GM18519 (cell line): Measurements from ENCODE around the gene AGK.
"Not testable (repeated sequence)": the region's sequence is repeated elsewhere in the genome, so short reads cannot be mapped to it uniquely, and the experiment has no call there.

Source experiments
- ATAC-seq: cut with Tn5 transposase; IDR thresholded peaks from one replicate; pipeline ENCODE4 v1.9.1; 2021; ENCODE audit warnings: mild to moderate bottlenecking, moderate library complexity; ENCODE audit not compliant: unreplicated experiment, low FRiP score

The AGK gene

DNA sequence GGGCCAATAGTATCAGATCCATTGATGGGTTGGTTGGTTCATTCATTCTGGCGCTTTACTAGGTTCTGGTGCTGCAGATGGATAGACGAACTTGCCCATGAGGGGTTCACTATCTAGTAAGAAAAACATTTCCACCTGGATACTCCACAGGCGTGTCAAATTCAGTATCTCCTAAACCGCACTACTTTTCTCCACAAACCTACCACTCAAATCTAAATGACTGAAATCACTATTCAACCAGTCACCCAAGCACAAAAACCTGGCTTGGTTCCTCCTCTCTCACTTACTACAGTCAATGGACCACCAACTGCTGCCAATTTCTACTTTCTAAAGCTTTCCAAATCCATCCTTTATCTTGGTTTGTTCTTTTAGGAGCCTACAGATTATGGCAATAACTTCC lies 572 bp downstream of the AGK start:
- ATAC-seq = no peak

DNA sequence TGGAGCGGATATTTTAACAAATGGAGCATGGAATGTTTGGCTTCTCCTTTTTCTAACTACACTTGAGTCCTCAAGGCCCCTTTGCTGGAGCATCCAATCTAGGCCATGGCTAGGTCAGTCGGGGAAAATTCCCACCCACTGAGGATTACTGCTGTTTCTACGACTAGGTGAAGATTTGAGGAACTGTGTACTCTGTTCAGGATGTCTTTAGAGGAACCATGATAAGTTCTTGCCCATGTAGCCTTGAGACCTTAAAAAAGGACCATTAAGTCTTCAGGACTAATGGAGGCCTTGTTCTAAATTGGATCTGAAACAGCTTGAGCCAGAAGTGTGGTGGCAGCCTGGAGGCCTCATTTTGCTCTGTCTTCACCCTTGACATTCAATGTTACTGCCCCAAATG lies 6.2 kb downstream of the AGK start:
- no peak for ATAC-seq

DNA sequence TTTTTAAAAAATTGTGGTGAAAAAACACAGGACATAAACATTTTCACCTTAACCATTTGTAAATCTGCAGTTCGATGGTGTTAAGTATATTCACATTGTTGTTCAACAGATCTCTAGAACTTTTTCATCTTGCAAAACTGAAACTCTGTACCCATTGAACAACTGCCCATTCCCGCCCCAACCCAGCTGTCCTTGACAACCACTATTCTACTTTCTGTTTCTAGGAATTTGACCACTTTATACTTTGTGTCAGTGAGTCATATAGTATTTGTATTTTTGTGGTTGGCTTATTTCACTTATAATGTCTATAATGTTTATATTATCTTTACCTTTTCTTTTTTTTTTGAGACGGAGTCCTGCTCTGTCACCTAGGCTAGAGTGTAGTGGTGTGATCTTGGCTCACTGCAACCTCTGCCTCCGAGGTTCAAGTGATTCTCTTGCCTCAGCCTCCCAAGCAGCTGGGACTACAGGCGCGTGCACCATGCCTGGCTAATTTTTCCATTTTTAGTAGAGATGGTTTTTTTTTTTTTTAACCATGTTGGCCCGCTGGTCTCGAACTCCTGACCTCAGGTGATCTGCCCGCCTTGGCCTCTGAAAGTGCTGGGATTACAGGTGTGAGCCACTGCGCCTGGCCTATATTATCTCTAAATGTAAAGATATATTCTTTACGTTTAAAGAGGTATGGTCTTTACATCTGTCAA lies 6.8 kb downstream of the AGK start:
- ATAC-seq = not testable (repeated sequence)

DNA sequence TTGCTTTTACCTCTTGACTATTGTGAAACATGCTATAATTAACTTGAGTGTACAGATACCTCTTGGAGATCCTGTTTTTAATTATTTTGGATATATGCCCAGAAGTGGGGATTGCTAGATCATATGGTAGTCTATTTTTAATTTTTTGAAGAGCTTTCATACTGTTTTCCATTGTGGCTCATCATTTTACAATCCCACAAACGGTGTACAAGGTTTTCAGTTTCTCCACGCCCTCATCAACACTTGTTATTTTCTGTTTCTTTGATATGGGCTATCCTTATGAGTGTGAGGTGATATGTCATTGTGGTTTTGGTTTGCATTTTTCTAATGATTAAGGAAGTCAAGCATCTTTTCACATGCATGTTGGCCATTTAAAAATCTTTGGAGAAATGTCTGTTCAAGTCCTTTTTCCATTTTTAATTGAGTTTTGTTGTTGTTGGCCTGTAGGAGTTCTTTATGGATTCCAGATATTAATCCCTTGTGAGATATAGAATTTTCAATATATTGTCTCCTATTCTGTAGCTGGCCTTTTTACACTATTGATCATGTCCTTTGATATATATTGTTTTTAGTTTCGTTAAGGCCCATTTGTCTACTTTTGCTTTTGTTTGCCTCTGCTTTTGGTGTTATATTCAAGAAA lies 7.5 kb downstream of the AGK start:
- peak; percentile 54 for ATAC-seq

DNA sequence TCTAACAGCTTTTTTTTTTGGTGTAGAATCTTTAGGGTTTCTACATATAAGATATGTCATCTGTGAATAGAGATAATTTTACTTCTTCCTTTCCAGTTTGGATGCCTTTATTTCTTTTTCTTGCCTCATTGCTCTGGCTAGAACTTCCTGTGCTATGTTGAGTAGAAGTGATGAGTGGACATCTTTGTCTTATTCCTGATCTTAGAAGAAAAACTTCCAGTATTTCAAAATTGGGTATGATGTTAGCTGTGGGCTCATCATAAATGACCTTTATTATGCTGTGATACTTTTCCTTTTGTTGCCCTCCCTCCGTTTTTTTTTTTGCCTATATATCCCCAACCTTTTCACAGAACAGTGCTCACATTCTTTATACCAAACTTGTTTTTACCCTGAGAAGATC lies 8.8 kb downstream of the AGK start:
- ATAC-seq = no peak

DNA sequence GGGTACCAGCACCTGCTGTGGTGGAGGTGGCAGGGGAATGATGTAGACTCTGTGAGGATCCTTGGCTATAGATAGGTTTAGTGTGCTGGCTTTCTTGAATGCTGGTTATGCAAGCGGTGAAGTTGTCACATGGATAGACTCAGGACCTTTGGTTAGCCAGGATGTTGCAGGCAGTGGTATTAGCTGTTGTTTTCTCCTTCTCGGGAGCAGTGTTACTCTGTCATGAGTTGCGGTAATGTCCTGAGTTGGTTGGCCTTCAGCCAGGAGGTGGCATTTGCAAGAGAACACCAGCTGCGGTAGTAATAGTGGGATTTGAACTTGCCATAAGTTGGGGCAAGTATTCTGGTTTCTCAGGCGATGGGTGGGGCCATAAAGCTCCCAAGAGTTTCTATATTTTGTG lies 10.8 kb downstream of the AGK start:
- no peak for ATAC-seq

DNA sequence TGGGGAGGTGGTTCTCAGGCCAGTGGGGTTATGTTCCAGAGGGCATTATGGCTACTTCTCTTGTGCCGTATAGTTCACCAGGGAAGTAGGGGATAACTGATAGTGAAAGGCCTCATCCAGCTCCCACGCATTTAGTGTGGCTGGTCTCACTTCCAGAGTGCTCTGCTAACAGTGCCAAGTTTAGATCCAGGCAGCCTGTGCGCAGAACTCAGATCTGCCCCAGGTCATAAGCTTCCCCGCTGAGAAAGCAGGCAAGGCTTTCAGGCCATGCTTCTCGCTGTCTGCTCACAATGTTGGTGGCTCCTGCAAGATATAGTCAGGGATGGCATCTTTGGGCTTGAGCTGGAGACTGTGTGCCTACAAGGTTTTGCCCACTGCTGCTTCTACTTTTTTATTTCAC lies 11.3 kb downstream of the AGK start:
- no peak for ATAC-seq

DNA sequence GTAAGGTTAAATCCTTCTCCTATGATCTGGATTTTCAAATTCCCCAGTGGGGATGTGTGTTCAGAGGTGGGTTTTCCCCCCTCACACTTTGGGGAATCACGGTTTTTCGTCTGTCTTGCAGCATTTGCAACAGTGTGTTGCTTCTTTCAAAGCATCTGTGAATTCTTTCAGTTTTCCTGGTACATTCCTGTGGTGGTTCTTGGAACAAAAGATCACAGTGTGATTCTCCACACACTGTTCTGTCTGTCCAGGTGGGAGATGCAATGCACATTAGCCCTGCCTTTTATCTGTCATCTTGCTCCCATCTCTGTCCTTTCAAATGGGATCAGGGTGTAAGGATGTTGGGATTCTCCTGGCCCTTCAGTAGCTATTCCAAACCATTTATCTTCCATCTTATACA lies 11.8 kb downstream of the AGK start:
- no peak for ATAC-seq

DNA sequence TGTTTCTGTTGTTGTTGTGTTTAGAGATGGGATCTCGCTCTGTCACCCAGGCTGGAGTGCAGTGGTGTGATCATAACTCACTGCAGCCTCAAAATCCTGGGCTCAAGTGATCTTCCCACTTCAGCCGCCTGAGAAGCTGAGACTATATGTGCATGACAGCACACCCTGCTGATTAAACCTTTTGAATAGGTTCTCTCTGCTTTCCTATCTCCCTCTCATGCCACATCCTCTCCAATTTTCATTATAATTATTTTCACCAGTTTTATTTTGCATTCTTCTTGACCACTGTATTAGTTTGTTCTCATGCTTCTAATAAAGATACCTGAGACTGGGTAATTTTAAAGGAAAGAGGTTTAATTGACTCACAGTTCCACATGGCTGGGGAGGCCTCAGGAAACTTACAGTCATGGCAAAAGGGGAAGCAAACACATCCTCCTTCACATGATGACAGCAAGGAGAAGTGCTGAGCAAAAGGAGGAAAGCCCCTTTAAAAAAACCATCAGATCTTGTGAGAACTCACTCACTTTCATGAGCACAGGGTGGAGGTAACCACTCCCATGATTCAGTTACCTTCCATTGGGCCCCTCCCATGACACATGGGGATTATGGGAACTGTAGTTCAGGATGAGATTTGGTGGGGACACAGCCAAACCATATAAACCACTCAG lies 12.9 kb downstream of the AGK start:
- peak; percentile 65 for ATAC-seq

DNA sequence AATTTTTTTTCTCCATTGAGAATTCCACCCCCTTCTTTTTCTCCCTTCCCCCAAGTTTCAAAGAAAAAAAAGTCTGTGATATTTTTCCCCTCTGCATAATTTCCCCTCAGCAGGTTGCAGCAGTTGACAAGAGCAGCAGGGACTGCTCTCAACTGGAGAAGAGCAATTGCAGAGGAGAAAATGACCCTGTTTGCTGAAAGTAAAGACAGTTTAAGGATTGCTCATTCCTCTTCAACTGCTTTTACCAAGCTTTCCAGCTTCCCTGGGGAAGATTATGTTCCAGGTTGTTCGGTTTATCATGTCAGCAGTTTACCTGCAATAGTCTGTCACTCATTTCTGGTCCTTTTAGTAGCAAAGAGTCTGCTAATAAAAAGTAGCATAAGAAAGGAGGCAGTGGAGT lies 16.2 kb downstream of the AGK start:
- ATAC-seq = no peak

DNA sequence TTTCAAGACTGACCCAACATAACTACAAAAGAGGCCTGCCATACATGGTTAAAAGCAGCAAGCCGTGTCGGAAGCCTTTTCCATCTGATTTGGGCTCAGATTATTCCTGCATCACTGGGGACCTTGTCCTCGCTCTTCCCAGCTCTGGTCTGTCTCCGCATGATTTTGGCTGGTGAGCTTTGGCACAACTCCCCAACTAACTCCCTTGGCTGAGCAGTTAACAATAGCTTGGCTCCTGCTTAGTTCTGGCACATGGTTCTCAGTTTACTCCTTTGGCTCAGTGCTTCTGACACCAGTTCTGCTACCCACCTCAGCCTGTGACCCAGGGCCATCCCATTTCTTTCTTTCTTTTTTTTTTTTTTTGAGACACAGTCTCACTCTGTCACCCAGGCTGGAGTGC lies 17.0 kb downstream of the AGK start:
- ATAC-seq = no peak

DNA sequence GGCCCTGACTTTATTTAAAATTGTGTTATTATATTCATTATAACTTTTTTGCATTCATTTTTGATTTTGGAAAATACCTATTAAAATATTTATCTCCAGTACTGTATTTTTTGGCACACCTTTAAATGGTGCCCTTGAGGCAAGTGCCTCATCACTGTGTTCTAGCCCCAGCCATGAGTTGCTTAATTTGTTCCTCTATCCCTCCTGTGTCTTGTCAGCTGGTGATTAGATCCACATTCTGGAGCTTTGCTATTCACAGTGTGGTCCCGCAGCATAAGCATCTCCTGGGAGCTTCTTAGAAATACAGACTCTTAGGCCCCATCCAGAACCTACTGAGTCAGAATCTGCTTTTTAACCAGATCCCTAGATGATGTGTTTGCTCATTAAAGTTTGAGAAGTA lies 19.8 kb downstream of the AGK start:
- ATAC-seq = no peak

DNA sequence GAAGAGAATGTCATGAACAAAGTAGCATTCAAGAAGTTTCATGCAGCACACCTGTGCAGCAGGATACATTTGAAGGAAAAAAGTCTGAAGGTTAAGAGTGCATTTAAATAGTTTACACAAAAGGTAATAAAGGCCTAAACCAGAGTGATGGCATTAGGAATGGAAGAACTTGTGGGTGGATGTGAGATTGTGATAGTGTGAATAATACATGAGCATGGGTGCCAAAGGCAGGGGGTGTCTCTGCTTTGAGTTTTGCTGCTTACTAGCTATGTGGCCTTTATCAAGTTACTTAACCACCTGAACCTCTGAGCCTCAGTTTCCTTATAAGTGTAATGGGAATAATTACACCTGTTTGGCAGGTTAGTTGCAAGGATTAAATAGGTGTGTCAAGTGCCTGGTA lies 21.0 kb downstream of the AGK start:
- ATAC-seq = no peak

DNA sequence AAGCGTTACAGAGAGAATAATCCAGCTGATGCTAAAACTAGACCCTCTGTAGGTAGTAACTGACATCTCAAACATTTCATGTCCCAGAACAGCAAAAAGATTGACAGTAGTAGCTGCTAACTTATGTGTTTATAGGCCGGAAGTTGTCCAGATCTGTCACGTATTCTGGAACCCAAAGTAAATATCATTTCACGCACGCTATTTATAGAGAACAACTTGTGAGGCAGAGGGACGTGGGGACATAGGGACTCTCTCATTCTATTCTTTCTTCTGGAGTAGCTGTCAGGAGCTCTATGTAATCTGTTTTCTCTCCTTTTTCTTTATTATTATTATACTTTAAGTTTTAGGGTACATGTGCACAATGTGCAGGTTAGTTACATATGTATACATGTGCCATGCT lies 22.3 kb downstream of the AGK start:
- ATAC-seq = no peak

DNA sequence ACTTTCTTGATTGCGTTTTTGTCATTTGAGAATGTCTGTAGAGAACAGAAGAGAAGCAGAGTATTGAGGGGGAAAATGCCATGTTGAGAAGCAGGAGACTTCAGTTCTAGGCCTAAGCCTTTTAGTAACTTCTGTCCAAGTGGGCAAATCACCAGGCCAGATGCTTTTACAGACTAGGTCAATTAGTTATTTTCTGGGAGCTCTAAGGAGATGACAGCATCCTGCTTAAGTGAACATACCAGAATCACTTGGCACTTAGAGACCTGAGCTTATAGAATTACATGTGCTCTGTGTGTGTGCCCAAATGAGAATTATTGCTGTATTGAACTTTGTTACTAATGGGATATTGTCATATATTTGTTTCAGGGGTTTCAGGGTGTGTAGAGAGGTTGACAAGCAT lies 24.0 kb downstream of the AGK start:
- ATAC-seq = no peak

DNA sequence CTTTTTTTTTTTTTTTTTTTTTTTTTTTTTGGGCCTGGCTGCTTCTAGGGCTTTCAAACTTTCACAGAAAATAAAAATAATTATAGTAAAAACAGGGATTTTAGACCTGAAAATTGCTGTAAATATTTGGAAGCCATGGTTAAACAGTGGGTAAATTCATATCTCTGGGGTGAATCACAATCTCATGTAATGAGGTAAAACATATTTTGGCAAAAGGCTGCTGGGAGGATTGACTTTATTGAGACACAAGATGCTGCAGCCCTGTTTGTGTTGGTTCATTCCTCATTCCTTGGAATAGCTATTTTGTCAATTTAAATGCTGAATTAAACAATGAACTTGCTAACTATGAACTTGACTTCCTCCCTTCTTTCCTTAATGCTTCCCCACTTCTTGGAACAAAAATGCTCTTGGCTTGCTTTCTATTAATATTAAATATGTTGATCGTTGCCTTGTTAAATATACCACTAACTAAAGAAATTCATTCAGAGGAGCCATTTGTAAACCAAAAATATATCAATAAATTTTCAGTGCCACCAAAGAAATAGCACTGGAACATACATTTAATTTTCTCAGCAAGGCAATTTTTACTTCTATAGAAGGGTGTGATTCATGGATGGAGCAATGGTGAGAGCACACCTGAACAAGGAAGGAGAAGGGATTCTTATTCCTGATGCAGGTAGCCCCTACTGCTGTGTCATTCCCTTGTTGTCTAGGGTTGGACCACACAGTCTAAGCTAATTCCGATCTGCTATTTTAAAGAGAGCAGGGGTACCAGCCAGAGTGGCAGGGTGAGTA lies 24.6 kb downstream of the AGK start:
- no peak for ATAC-seq

DNA sequence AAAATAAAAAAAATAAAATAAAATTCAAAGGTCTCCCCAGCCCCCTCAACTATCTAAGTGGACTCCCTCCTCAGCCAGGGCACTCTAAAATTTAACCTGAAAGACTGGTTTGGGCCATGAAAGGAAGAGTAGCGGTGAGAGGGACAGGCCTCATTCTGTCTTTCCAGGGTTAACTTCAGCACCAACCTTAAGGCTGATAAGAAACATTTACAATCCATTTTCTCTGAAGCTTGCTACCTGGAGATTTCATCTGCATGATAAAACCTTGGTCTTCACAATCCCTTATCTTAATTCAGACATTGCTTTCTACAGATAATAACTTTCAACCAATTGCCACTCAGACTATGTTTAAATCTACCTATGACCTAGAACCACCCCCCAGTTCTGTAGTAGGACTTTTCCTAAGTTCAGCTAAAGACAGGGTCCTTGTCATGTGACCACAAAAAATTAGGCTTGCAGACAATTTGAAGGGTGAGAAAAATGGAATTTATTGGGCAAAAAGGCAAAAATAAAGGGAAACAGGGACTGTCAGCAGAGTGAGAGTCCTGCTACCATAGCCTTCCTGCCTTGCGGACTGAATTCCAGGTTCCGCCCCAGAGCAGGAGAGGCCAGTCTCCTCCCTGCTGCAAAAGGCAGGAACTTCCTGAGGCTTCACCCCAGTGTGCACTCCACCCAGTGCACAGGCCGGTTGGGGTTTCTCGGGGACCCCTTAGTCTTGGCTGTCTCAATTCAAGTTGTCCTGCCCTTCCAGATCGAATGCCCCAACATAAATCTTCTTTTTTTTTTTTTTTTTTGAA lies 26.0 kb downstream of the AGK start:
- no peak for ATAC-seq

DNA sequence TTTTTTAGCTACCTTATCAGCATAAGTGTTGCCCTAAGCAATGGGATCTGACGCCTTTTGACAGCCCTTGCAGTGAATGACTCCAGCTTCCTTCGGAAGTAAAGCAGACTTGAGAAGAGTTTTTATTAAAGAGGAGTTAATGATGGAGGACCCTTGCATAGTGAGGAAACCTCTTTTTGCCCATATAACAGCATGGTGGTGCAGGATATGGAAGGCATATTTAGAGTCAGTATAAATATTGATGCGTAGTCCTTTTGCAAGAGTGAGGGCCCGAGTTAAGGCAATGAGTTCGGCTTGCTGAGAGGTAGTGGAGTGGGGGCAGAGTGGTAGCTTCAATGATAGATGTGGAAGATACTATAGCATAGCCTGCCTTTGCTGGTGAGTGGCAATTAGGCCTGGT lies 28.7 kb downstream of the AGK start:
- not testable (repeated sequence) for ATAC-seq

DNA sequence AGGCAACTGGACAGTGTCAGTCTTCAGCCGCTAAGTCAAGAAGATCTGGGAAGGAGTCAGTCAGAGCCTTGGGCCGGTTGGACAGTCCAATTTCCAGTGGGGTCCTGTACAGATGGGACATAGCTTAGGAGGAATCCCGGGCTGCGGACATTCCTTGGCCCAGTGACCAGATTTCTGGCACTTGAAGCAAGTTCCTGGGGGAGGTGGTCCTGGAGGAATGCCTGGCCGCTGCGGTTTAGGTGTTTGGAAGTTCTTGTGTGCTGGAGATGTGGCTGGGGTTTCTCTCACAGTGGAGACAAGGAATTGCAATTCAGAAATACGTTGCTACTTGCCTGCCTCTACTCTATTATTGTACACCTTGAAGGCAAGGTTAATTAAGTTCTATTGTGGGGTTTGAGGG lies 30.9 kb downstream of the AGK start:
- ATAC-seq = not testable (repeated sequence)

DNA sequence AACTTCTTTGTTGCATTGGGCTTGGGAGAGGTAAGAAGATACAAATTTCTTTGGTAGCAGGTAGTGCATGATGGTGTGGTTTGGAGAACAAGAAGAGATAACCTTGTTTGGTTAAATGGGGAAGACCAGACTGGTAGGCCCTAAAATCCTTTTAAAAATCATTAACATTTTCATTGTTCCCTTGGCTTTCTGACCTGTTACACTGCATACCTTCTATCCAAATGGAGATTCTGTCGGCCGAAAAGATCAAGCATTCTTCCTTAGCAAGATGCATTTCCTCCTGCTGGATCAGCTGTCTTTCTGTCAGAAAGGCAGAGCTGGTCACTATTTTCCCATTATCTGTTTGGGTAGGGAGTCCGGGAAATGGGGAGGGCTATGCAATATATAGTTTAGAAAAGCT lies 33.7 kb downstream of the AGK start:
- ATAC-seq = no peak
